ENCODE measurements around the gene OSBP2.

GRCh38 chr22:30860176-30861105 lies 165.8 kb downstream of the OSBP2 start:
- TF ChIP-seq EZH2 (IDR thresholded peaks at IDR 0.05), result no peak
- no peak for TF ChIP-seq POLR2AphosphoS5 (IDR thresholded peaks at IDR 0.05; ENCODE audit: borderline replicate concordance, low read depth, low read length)
